ENCODE results near the gene CSNK1D.

The CSNK1D gene

GRCh38 chr17:82241183-82241925 lies 32.1 kb downstream of the CSNK1D start:
- H3K9me2 ChIP-seq (replicated peaks; ENCODE audit: control insufficient read depth, low read length): no peaks in the 10 kb centered on the region
- H3K9me3 ChIP-seq (ENCODE audit: control insufficient read depth, insufficient read depth, low read length): no peaks in the 10 kb centered on the region
- peaks cover 2% of the 10 kb centered on the region; the same call in 1 of the 2 replicates for H3F3A ChIP-seq (ENCODE audit: control insufficient read depth, insufficient read depth)
- no peaks in the 10 kb centered on the region for H3K27me3 ChIP-seq (ENCODE audit: control insufficient read depth, low read length)
- 0 out of 2 replicates have a peak, but pooled peaks cover 4% of the 10 kb centered on the region for H4K20me1 ChIP-seq (ENCODE audit: control insufficient read depth, insufficient read depth, low read depth, low read length)
- H3K79me2 ChIP-seq (ENCODE audit: control insufficient read depth, low read length): no peaks in the 10 kb centered on the region; the same call in 1 of the 2 replicates
- H3K36me3 ChIP-seq (ENCODE audit: control insufficient read depth, low read length): peaks cover 65% of the 10 kb centered on the region
- H3K27ac ChIP-seq (ENCODE audit: low read depth, low read length): no peak overlapping the region
- no peak overlapping the region for H3K4me2 ChIP-seq (ENCODE audit: low read length)
- TF ChIP-seq CTCF (IDR thresholded peaks at IDR 0.05; ENCODE audit: low read depth, low read length, poor library complexity, severe bottlenecking) (no peak), EZH2phosphoT487 (IDR thresholded peaks at IDR 0.05; ENCODE audit: borderline replicate concordance, low read length) (no peak)
- H3K4me3 ChIP-seq (ENCODE audit: low read length): no peak overlapping the region
- H3K4me1 ChIP-seq (ENCODE audit: control insufficient read depth, low read length): peaks cover 12% of the 10 kb centered on the region

- 0 out of 2 replicates have a peak, but pooled peaks cover 4% of the 10 kb centered on the region for H4K20me1 ChIP-seq (ENCODE audit: control insufficient read depth, insufficient read depth, low read depth, low read length)
- H3K36me3 ChIP-seq (ENCODE audit: control insufficient read depth, low read length): peaks cover 58% of the 10 kb centered on the region
- H3K4me3 ChIP-seq (ENCODE audit: low read length): no peak overlapping the region
- peaks cover 2% of the 10 kb centered on the region; the same call in 1 of the 2 replicates for H3F3A ChIP-seq (ENCODE audit: control insufficient read depth, insufficient read depth)
- H3K4me1 ChIP-seq (ENCODE audit: control insufficient read depth, low read length): peaks cover 12% of the 10 kb centered on the region
- H3K27me3 ChIP-seq (ENCODE audit: control insufficient read depth, low read length): peaks cover 6% of the 10 kb centered on the region
- H3K9me3 ChIP-seq (ENCODE audit: control insufficient read depth, insufficient read depth, low read length): no peaks in the 10 kb centered on the region
- TF ChIP-seq CTCF (IDR thresholded peaks at IDR 0.05; ENCODE audit: low read depth, low read length, poor library complexity, severe bottlenecking) (no peak), EZH2phosphoT487 (IDR thresholded peaks at IDR 0.05; ENCODE audit: borderline replicate concordance, low read length) (no peak)
- H3K4me2 ChIP-seq (ENCODE audit: low read length): no peak overlapping the region
- H3K27ac ChIP-seq (ENCODE audit: low read depth, low read length): no peak overlapping the region
- no peaks in the 10 kb centered on the region for H3K9me2 ChIP-seq (replicated peaks; ENCODE audit: control insufficient read depth, low read length)
- H3K79me2 ChIP-seq (ENCODE audit: control insufficient read depth, low read length): no peaks in the 10 kb centered on the region; the same call in 1 of the 2 replicates
Observed at GRCh38 chr17:82240506-82241182, 32.9 kb downstream of the CSNK1D start.

GRCh38 chr17:82239926-82240505 lies 33.5 kb downstream of the CSNK1D start:
- no peaks in the 10 kb centered on the region for H3K9me2 ChIP-seq (replicated peaks; ENCODE audit: control insufficient read depth, low read length)
- H4K20me1 ChIP-seq (ENCODE audit: control insufficient read depth, insufficient read depth, low read depth, low read length): peaks cover 10% of the 10 kb centered on the region; the same call in 1 of the 2 replicates
- peaks cover 12% of the 10 kb centered on the region for H3K27me3 ChIP-seq (ENCODE audit: control insufficient read depth, low read length)
- no peaks in the 10 kb centered on the region; the same call in 1 of the 2 replicates for H3K79me2 ChIP-seq (ENCODE audit: control insufficient read depth, low read length)
- no peak overlapping the region for H3K4me2 ChIP-seq (ENCODE audit: low read length)
- peaks cover 2% of the 10 kb centered on the region; the same call in 1 of the 2 replicates for H3F3A ChIP-seq (ENCODE audit: control insufficient read depth, insufficient read depth)
- H3K27ac ChIP-seq (ENCODE audit: low read depth, low read length): no peak overlapping the region
- peaks cover 52% of the 10 kb centered on the region for H3K36me3 ChIP-seq (ENCODE audit: control insufficient read depth, low read length)
- H3K4me3 ChIP-seq (ENCODE audit: low read length): no peak overlapping the region
- H3K4me1 ChIP-seq (ENCODE audit: control insufficient read depth, low read length): peaks cover 12% of the 10 kb centered on the region
- TF ChIP-seq EZH2phosphoT487 (IDR thresholded peaks at IDR 0.05; ENCODE audit: borderline replicate concordance, low read length) (no peak), CTCF (IDR thresholded peaks at IDR 0.05; ENCODE audit: low read depth, low read length, poor library complexity, severe bottlenecking) (no peak)
- no peaks in the 10 kb centered on the region for H3K9me3 ChIP-seq (ENCODE audit: control insufficient read depth, insufficient read depth, low read length)
